Osteoblast (primary cell): ENCODE results near the gene PTPRN2. TPM values are rescaled to one million over a fixed set of nuclear protein-coding genes. Genes with fewer than 3 reads are reported as not detected.

Experiments
- DNase-seq: peaks from one replicate; pipeline ENCODE4 v3.0.0; 2011; ENCODE audit warnings: low spot score, mixed read lengths; ENCODE audit not compliant: insufficient read length; ENCODE audit errors: missing footprints
- H2AFZ ChIP-seq: 2 replicates; pipeline ENCODE4 v1.6.0; 2011; ENCODE audit warnings: mild to moderate bottlenecking, low read length
- H3K27ac ChIP-seq: 2 replicates; pipeline ENCODE4 v1.5.1; 2011; ENCODE audit warnings: mild to moderate bottlenecking, low read depth, low read length, moderate library complexity
- H3K27me3 ChIP-seq: 2 replicates; pipeline ENCODE4 v1.6.0; 2012; ENCODE audit warnings: mild to moderate bottlenecking, control low read depth, inconsistent platforms, low read length, moderate library complexity; ENCODE audit not compliant: insufficient read depth
- H3K36me3 ChIP-seq: 2 replicates; pipeline ENCODE4 v1.5.1; 2011; ENCODE audit warnings: mild to moderate bottlenecking, low read length, control low read depth, moderate library complexity; ENCODE audit not compliant: insufficient read depth
- H3K4me1 ChIP-seq: 2 replicates; pipeline ENCODE4 v1.5.1; 2011; ENCODE audit warnings: mild to moderate bottlenecking, low read length, control low read depth, moderate library complexity; ENCODE audit not compliant: insufficient read depth
- H3K4me2 ChIP-seq: 2 replicates; pipeline ENCODE4 v1.6.0; 2011; ENCODE audit warnings: mild to moderate bottlenecking, low read length; ENCODE audit not compliant: insufficient read depth
- H3K4me3 ChIP-seq: fragments of 200-600 bp; sonication (generic); 3 replicates; pipeline ENCODE4 v1.5.1; 2012; ENCODE audit warnings: mild to moderate bottlenecking, low read length, inconsistent platforms; ENCODE audit not compliant: insufficient read depth
- H3K79me2 ChIP-seq: 2 replicates; pipeline ENCODE4 v1.6.0; 2012; ENCODE audit warnings: mild to moderate bottlenecking, low read length, control low read depth, inconsistent platforms; ENCODE audit not compliant: insufficient read depth
- H3K9me3 ChIP-seq: 2 replicates; pipeline ENCODE4 v1.5.1; 2011; ENCODE audit warnings: low read depth, low read length, control low read depth
- H4K20me1 ChIP-seq: 2 replicates; pipeline ENCODE4 v1.6.0; 2012; ENCODE audit warnings: mild to moderate bottlenecking, low read length, control low read depth; ENCODE audit not compliant: insufficient read depth
- total RNA-seq: library from RNA; depleted of rRNA; stranded (reverse); fragments of >200 nt; gene quantifications from 2 replicates; pipeline ENCODE4 v1.2.3, GENCODE V29; 2012
- TF ChIP-seq, protein P1 (sequence below): IDR thresholded peaks from 2 replicates; pipeline ENCODE4 v1.5.1; 2011; ENCODE audit warnings: mild to moderate bottlenecking, low read depth, low read length, moderate library complexity; ENCODE audit errors: extremely low read depth

PTPRN2 gene
- total RNA-seq, 1 donor: 0.36 TPM

DNA sequence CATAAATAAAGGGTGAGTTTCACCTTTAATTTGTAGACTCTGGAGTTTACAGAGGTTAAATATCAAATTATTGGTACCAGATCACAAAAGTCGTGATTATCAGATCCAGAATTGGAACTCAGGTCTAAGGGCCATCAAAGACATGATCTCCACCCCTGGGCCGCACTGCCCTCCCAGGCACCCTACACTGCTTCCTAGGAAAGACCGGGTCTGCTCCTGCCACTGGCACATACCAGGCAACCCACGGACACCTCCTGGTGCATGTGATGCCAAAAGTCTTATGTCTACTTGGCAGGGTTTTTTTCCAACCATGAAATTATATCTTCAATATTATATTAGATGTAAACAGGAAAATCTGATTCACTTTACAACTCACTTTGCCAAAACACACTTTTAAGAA, 452.8 kb downstream of the PTPRN2 start:
- peaks cover 12% of the 10 kb centered on the region for H3K9me3 ChIP-seq

DNA sequence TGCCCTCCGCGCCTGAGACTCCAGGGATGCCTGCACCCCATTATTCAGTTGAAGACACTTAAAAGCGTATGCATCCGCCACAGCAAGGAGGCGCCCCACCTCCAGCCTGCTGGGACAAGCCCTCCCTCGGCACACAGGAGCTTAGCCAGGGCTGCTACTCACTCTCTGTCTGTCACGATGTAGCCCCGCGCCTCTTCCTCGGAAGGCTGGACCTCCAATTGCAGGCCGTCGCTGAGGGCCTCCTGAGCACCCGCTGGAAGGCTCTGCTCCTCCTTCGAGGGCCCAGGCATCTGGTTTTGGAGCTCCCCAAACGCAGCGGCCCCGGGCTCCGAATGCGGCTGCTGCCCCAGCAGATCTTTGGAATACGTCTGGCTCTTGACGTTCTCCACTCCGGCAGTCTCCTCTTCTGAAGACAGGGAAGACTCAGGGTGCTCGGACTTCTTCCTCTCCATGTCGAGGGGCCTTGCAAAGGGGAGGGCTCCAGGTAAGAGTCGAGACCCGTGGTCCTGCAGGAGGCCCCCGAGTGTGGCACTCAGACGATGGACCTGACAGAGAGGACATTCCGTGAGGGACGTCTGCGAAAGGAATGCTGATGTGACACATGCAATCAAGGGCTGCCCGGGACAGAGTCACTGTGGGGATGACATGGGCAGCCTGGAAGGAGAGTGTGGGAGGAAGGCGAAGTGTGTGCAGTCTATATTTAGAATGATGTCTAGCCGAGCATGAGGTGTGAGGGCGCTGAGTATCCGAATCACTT, 453.9 kb downstream of the PTPRN2 start:
- no peak overlapping the region for H2AFZ ChIP-seq
- no peaks in the 10 kb centered on the region for H3K27me3 ChIP-seq
- H3K36me3 ChIP-seq: no peaks in the 10 kb centered on the region
- H3K4me2 ChIP-seq: no peak overlapping the region
- H3K4me3 ChIP-seq: no peak overlapping the region
- H3K79me2 ChIP-seq: no peaks in the 10 kb centered on the region
- H3K9me3 ChIP-seq: peaks cover 14% of the 10 kb centered on the region
- TF ChIP-seq, protein P1, sequence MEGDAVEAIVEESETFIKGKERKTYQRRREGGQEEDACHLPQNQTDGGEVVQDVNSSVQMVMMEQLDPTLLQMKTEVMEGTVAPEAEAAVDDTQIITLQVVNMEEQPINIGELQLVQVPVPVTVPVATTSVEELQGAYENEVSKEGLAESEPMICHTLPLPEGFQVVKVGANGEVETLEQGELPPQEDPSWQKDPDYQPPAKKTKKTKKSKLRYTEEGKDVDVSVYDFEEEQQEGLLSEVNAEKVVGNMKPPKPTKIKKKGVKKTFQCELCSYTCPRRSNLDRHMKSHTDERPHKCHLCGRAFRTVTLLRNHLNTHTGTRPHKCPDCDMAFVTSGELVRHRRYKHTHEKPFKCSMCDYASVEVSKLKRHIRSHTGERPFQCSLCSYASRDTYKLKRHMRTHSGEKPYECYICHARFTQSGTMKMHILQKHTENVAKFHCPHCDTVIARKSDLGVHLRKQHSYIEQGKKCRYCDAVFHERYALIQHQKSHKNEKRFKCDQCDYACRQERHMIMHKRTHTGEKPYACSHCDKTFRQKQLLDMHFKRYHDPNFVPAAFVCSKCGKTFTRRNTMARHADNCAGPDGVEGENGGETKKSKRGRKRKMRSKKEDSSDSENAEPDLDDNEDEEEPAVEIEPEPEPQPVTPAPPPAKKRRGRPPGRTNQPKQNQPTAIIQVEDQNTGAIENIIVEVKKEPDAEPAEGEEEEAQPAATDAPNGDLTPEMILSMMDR: no peak
- H3K27ac ChIP-seq: no peak overlapping the region
- DNase-seq: no peak
- H4K20me1 ChIP-seq: no peaks in the 10 kb centered on the region
- no peaks in the 10 kb centered on the region for H3K4me1 ChIP-seq

More for the DNA sequence above, 452.8 kb downstream of the PTPRN2 start:
- H3K27me3 ChIP-seq: no peaks in the 10 kb centered on the region
- no peak overlapping the region for H3K27ac ChIP-seq
- H4K20me1 ChIP-seq: no peaks in the 10 kb centered on the region
- H2AFZ ChIP-seq: no peak overlapping the region
- no peaks in the 10 kb centered on the region for H3K4me1 ChIP-seq
- H3K36me3 ChIP-seq: no peaks in the 10 kb centered on the region
- H3K4me2 ChIP-seq: no peak overlapping the region
- H3K4me3 ChIP-seq: no peak overlapping the region
- TF ChIP-seq, protein P1: no peak
- H3K79me2 ChIP-seq: no peaks in the 10 kb centered on the region
- DNase-seq: no peak

DNA sequence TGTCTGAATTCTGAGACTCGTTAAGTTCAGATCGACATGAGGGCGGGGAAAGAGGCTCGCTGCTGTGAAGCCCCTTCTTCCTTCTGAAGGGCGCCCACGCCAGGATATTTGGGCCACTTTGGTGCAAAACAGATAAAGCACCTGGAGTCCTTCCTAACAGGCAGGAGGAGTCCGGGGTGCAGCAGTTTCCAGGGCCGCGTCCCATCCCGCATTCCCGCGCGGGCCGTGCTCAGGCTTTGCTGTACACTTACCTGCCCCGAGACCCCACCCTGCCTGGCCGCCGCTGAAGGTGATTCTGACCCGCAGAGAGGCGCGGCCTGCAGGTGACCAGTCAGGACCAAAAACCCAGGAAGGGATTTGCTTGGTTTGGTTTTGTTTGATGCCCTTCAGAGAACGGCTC, 454.6 kb downstream of the PTPRN2 start:
- TF ChIP-seq, protein P1: no peak
- Histone ChIP-seq H3K27me3 (no peaks in the 10 kb centered on the region), H3K4me1 (no peaks in the 10 kb centered on the region), H3K79me2 (no peaks in the 10 kb centered on the region), H3K4me3 (no peak overlapping the region), H3K36me3 (no peaks in the 10 kb centered on the region), H3K4me2 (no peak overlapping the region), H3K9me3 (peaks cover 14% of the 10 kb centered on the region), H4K20me1 (no peaks in the 10 kb centered on the region), H2AFZ (no peak overlapping the region), H3K27ac (no peak overlapping the region)
- no peak for DNase-seq

DNA sequence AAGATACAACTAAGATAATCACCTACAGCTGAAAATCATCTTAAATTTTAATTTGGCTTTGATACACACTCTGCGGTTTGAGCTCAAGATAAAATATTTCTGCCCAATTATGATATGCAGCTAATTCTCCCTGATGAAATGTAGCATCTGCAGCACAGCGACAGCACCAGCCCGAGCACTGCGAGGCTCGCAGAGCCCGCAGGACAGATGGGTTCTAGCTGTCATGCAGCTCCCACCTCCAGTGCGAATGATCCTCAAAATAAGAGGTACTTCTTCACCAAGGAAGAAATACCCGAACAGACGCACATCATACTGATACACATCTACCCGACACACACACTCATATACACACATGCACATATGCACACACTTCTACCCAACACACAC, 457.6 kb downstream of the PTPRN2 start:
- H3K4me1 ChIP-seq: no peaks in the 10 kb centered on the region
- H3K36me3 ChIP-seq: no peaks in the 10 kb centered on the region
- no peak overlapping the region for H3K4me2 ChIP-seq
- H3K9me3 ChIP-seq: peaks cover 11% of the 10 kb centered on the region
- H3K4me3 ChIP-seq: no peak overlapping the region
- H3K27me3 ChIP-seq: no peaks in the 10 kb centered on the region
- H3K79me2 ChIP-seq: no peaks in the 10 kb centered on the region
- no peak overlapping the region for H3K27ac ChIP-seq
- TF ChIP-seq, protein P1: no peak
- H2AFZ ChIP-seq: no peak overlapping the region
- no peaks in the 10 kb centered on the region for H4K20me1 ChIP-seq
- DNase-seq: peak; percentile 22
